AG04449 (cell line): ENCODE measurements around the gene SCARB1.

Source experiments
- CTCF ChIA-PET: fragments of 350-600 bp; formaldehyde crosslinking; extraction: SDS; loops from one replicate; lab custom pipeline; 2021; ENCODE audit warnings: antibody characterized with exemption; lab: Yijun Ruan, JAX
- POLR2A ChIA-PET: fragments of 400-600, 350-600 bp; formaldehyde crosslinking; extraction: SDS; loops from one replicate; lab custom pipeline; 2020; ENCODE audit warnings: antibody characterized with exemption, inconsistent platforms; lab: Yijun Ruan, JAX
- DNase-seq: peaks from one replicate; pipeline ENCODE4 v3.0.0-alpha.2; 2010; ENCODE audit warnings: low read depth, low spot score
- H3K4me3 ChIP-seq: 2 replicates; pipeline ENCODE4 v1.5.1; 2011; ENCODE audit warnings: low read depth, mild to moderate bottlenecking, control low read depth, low read length
- CTCF ChIP-seq: IDR thresholded peaks from one replicate; pipeline ENCODE4 v1.5.1; 2011; ENCODE audit warnings: mild to moderate bottlenecking, moderate library complexity, low read length, control low read depth, inconsistent platforms; ENCODE audit not compliant: insufficient read depth; ENCODE audit errors: missing control alignments

SCARB1 gene

GRCh38 chr12:124856132-124856841 lies 7.4 kb downstream of the SCARB1 start:
- CTCF ChIA-PET: interaction anchor here (1.0 kb wide), 1 partner anchor 13 kb away, joined by 4 read pairs; no protein-coding TSS in a partner anchor
- DNase-seq: no peak

GRCh38 chr12:124855275-124855957 lies 8.2 kb downstream of the SCARB1 start:
- no peak for TF ChIP-seq CTCF
- ChIA-PET CTCF (no interaction called here), POLR2A (no interaction called here)

More at GRCh38 chr12:124856132-124856841, 7.4 kb downstream of the SCARB1 start:
- TF ChIP-seq CTCF: no peak
- no peak overlapping the region for H3K4me3 ChIP-seq
- POLR2A ChIA-PET: no interaction called here

GRCh38 chr12:124854637-124855184 lies 9.0 kb downstream of the SCARB1 start:
- ChIA-PET CTCF (no interaction called here), POLR2A (no interaction called here)
- no peak for TF ChIP-seq CTCF
- H3K4me3 ChIP-seq: no peak overlapping the region
- no peak for DNase-seq

More at GRCh38 chr12:124855275-124855957, 8.2 kb downstream of the SCARB1 start:
- H3K4me3 ChIP-seq: no peak overlapping the region
- no peak for DNase-seq

GRCh38 chr12:124853781-124854636 lies 9.7 kb downstream of the SCARB1 start:
- ChIA-PET POLR2A (no interaction called here), CTCF (no interaction called here)
- no peak for TF ChIP-seq CTCF
- H3K4me3 ChIP-seq: no peak overlapping the region
- DNase-seq: no peak

- H3K4me3 ChIP-seq: no peak overlapping the region
- no peak for DNase-seq
- ChIA-PET POLR2A (no interaction called here), CTCF (no interaction called here)
- TF ChIP-seq CTCF: no peak
These were observed 10.7 kb downstream of the SCARB1 start for GRCh38 chr12:124852911-124853427.
